C4-2B (cell line): Measurements from ENCODE around the gene SPINK8.

Source experiments
- H3K27ac ChIP-seq: fragments of 450-650 bp; 2 replicates; pipeline ENCODE4 v1.5.1; 2017
- CTCF ChIP-seq: fragments of 450-650 bp; conservative IDR thresholded peaks from 2 replicates; pipeline ENCODE4 v1.5.1; 2017; ENCODE audit warnings: mild to moderate bottlenecking
- ZFX ChIP-seq: fragments of 450-650 bp; IDR thresholded peaks from 2 replicates; pipeline ENCODE4 v1.6.1; 2017

SPINK8 gene

GRCh38 chr3:48268381-48268935 lies 65.0 kb downstream of the SPINK8 start:
- no peak overlapping the region for H3K27ac ChIP-seq
- no peak for TF ChIP-seq ZFX
- no peak for TF ChIP-seq CTCF

GRCh38 chr3:48267782-48268181 lies 65.7 kb downstream of the SPINK8 start:
- H3K27ac ChIP-seq: no peak overlapping the region
- TF ChIP-seq CTCF (no peak), ZFX (no peak)

GRCh38 chr3:48258530-48258929 lies 74.9 kb downstream of the SPINK8 start:
- H3K27ac ChIP-seq: no peak overlapping the region
- TF ChIP-seq ZFX (no peak), CTCF (no peak)
